NCI-H524 (cell line): ENCODE results near the gene LMX1B.
A peak's percentile ranks its signal among the peaks of the same experiment; 100 is the strongest.
"Not testable (repeated sequence)": the region's sequence is repeated elsewhere in the genome, so short reads cannot be mapped to it uniquely, and the experiment has no call there.

Experiments
- DNase-seq, 2 experiments: peaks; one replicate each; lab custom pipeline; 2025; lab: John Stamatoyannopoulos, UW

Gene LMX1B

DNA sequence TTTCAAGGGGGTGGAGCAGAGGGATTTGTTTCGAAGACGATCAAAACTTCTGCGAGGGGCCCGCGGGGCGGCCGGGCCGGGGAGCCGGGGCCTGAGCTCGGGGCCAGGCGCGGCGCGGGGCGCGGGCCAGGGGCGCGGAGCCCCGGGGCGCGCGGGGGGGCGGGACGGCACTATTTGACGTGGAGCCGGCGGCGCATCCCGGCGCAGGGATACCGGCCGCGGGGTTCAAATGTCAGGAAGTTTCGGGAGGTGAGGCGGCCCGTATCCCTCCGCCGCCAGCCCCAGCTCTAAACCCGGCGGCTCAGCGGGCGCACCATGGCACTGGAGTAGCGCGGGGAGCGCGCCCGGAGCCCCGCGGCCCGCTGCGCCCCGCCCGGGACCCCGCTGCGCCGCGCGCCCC lies at the start of gene LMX1B:
TSS of gene LMX1B (plus strand) at position 278 of the 400 bp plus-strand sequence. CDS start 522 bp downstream, outside the sequence.
- DNase-seq, result peak; percentile 19 to 63

DNA sequence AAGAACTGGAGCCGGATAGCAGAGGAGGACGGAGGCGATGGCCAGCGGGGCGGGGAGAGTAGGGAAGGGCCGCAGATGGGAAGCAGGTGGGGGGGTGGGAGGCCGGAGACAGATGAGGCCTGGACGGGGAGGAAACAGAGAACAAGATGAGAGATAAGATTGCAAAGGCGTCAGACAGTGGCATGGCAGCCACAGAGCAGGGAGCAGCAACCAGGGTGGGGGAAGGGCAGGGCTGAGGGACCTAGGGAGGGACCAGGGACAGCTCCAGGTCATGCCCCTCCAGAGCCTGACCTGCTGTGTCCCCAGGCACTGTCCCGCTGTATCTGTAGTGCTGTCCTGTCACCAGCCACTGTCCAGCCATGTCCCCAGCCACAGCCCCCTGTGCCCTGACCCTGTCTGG lies 49.6 kb upstream of the LMX1B start:
- no peak for DNase-seq

DNA sequence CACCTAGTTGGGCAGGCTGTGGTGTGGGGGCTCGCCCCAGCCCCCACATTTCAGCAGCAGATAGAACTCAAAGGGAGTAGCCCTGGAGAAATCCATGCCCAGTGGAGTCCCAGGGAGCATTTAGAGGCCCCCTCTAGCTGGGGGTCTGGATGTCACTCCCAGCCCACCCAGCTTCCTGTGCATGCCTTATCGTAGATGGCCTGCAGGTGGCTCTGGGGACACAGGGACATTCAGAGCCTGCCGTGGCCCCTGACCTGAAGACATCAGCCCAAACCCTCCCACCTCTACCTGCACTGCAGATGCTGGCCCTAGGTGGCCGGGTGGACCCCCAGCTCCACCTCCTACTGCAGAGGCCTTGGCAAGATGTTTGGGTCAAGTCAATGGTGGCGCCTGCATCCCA lies 49.0 kb upstream of the LMX1B start:
- peak in 1 of 2 experiments; percentile 35 for DNase-seq

- no peak for DNase-seq
Observed at GRCh38 chr9:126565336-126566128, 48.2 kb upstream of the LMX1B start.

DNA sequence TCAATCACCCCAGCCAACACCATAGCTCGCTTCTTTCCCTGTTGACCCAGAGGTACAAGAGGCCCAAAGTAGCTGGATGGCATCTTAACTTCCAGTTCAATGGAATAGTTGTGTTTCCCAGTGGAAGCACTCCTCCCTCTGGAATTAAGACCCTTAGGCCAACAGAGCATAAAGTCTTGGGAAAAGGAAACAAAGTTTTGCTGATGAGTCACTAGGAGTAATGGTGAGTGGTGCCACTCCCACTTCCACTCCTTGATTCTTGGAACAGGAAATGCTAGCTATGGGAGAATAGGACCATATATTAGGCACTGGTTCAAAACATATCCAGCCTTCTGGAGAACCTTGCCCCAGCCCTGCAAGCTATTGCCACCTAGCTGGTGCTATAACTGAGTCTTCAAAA lies 44.7 kb upstream of the LMX1B start:
- no peak for DNase-seq

- DNase-seq, result no peak
Observed at GRCh38 chr9:126578029-126578428, 35.7 kb upstream of the LMX1B start.

DNA sequence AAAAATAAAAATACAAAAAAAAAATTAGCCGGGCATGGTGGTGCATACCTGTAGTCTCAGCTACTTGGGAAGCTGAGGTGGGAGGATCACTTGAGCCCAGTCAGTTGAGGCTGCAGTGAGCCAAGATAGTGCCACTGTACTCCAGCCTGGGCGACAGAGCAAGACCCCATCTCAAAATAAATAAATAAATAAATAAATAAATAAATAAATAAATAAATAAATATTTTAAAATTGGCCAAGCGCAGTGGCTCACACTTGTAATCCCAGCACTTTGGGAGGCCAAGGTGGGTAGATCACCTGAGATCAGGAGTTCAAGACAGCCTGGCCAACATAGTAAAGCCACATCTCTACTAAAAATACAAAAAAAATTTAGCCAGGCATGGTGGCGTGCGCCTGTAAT lies 33.4 kb upstream of the LMX1B start:
- not testable (repeated sequence) for DNase-seq

GRCh38 chr9:126581893-126582292 lies 31.8 kb upstream of the LMX1B start:
- DNase-seq, result no peak

DNA sequence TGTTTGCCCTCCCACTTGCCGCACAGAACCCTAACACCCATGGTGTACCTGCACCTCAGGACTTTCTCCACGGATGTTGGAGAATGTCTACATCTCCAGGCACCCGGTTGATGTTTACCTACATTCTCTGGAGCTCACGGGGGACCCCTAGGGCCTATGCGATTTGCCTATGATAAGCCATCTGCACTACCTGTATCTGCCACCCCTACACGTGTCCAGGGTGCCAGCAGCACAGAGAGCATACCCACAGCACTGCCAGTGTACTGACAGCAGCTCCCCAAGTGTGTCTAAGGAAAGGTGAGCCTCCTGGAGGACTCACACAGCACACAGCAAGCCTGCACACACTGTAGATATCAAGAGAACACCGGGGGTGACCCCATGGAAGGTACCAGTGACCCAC lies 31.3 kb upstream of the LMX1B start:
- no peak for DNase-seq

DNA sequence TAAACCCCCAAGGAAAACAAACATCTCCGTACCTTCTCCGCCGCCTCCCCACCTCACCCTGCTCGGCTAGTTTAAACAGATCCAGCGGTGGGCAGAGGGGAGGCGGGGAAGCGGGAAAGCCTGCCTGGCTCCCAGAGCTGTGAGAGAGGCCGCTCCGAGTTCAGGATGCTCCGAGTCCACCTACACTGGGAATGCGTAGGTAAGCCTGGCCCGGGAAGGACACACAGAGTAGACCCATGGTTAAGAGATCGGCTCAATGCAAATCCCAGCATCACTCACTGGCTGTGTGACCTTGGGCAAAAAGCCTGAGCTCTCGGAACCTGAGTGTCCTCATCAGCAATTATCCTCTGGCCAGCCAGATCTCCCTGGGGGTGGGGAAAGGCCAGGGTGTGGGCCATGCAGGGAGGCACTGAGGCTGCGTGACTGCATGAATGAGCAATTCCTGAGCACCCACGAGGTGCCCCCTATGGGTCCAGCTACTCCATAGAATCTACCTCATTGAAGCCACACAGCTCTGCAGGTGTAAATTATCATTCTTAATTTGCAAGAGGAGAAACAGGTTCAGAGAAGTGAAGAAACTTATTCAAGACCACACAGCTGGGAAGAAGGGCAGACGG lies 30.5 kb upstream of the LMX1B start:
- no peak for DNase-seq

- DNase-seq, result no peak
Observed at GRCh38 chr9:126584611-126585010, 29.1 kb upstream of the LMX1B start.

DNA sequence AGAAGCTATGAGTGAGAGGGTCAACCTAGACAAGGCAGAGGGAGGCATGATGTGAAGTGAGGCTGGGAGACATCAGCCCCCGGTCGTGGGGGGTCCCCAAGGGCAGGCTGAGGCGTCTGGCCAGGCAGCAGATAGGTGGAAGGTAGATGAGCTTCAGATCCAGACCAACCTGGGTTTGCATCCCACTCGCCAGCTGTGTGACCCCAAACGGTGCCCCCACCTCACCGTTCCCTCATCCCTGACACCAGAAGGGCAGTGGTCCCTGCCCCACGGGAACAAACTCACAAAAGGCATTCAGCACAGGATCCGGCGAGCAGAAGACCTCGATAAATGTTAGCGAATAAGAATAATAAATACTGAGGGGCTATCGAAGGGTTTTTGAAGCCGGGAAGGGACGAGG lies 27.5 kb upstream of the LMX1B start:
- no peak for DNase-seq

GRCh38 chr9:126587187-126588185 lies 26.2 kb upstream of the LMX1B start:
- peak; percentile 27 to 63 for DNase-seq

GRCh38 chr9:126588491-126589168 lies 25.1 kb upstream of the LMX1B start:
- no peak for DNase-seq

DNA sequence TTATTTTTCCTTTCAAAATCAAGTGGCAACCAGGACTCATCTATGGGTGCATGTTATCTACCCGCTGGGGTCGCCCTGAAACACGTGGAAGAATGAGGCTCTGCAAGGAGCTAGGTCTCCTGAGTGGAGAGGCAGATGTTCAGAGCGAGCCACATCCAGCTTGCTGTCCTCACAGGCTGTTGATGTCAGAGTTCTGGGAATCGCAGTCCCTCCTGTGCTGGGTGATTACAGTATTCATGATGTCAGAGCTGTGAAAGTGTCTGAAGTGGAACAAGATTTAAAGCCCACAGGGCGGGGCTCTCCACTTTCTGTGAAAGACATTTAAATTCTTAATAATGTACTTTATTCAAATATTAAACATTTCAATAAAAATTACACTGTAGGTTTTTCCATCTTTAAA lies 24.4 kb upstream of the LMX1B start:
- DNase-seq, result peak in 1 of 2 experiments; percentile 18

- DNase-seq, result peak; percentile 27 to 44
Observed at GRCh38 chr9:126591083-126591482, 22.6 kb upstream of the LMX1B start.

GRCh38 chr9:126591922-126592321 lies 21.8 kb upstream of the LMX1B start:
- peak; percentile 42 to 74 for DNase-seq

DNA sequence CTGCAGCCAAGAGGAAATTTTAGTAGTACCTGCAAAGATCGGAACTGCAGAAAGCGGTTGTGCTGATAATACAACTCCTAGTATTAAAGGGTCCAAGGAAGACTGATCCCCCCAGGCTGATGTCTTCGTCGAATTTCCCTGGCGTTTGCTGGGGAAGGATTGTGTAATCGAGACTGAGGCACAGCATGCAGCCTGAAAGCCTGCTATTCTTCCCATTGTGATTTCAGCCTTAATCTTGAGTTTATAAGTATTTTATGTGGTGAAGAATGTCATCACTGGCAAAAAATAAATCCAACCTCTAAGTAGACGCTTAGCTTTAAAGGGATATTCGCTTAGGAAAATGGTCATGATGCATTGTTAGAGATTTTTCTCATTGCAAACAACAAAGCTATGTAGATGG lies 21.3 kb upstream of the LMX1B start:
- no peak for DNase-seq

DNA sequence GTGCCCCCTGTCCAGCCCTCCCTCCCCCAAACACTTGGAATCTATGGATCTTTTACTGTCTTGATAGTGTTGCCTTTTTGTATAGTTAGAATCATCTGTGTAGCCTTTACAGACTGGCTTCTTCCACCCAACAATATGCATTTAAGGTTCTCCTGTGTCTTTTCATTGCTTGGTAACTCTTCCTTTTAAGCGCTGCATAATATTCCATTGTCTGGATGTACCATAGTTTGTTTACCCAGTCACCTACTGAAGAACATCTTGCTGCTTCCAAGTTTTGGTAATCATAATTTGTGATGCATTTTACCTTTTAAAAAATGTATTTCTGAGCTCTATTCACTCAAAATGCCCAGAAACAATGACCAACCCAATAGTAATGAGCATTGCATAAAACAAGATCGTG lies 17.7 kb upstream of the LMX1B start:
- no peak for DNase-seq

DNA sequence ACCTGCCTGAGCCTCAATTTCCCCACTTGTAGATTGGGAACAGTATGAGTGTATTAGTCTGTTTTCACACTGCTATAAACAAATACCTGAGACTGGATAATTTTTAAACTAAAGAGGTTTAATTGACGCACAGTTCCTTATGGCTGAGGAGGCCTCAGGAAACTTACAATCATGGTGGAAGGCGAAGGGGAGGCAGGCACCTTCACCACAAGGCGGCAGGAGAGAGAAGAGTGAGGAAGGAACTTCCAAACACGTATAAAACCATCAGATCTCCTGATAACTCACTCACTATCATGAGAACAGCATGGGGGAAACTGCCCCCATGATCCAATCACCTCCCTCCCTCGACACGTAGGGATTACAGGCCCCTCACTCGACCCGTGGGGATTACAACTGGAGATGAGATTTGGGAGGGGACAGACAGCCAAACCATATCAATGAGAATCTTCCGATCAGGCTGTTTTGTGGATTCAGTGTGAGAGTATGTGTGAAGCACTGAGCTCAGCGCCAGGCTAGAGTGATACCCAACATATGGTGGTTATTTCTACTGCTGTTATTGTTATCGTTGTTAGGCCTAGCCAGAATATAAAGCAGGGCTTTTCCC lies 14.6 kb upstream of the LMX1B start:
- DNase-seq, result no peak
